HEK293 (cell line): ENCODE data around the gene ANKRD11.
A peak's percentile ranks its signal among the peaks of the same experiment; 100 is the strongest.
"Not testable (repeated sequence)": the region's sequence is repeated elsewhere in the genome, so short reads cannot be mapped to it uniquely, and the experiment has no call there.

Experiments
- CTCF ChIA-PET: fragments of 350-600 bp; formaldehyde crosslinking; extraction: SDS; loops from one replicate; lab custom pipeline; 2021; ENCODE audit warnings: antibody characterized with exemption; lab: Yijun Ruan, JAX
- POLR2A ChIA-PET: fragments of 300-600 bp; formaldehyde crosslinking; extraction: SDS; loops from one replicate; lab custom pipeline; 2020; ENCODE audit warnings: antibody characterized with exemption, inconsistent platforms; lab: Yijun Ruan, JAX
- H3K27ac ChIP-seq: fragments of 200-500 bp; sonication (Bioruptor generic); 2 replicates; pipeline ENCODE4 v1.5.1; 2014; ENCODE audit warnings: low read depth, low read length, control low read depth, inconsistent platforms; ENCODE audit errors: extremely low read depth
- H3K36me3 ChIP-seq, 2 experiments: fragments of 200-500 bp in 1 of 2; sonication (Bioruptor generic) in 1 of 2; 1 replicate in 1 of 2; 2 replicates in 1 of 2; pipeline ENCODE4 v1.5.1; 2014 to 2017; ENCODE audit warnings: inconsistent platforms in 2 of 2, low read length in 2 of 2; ENCODE audit not compliant: control insufficient read depth in 2 of 2, insufficient read depth in 1 of 2
- H3K4me1 ChIP-seq: fragments of 200-500 bp; sonication (Bioruptor generic); 2 replicates; pipeline ENCODE4 v1.5.1; 2014; ENCODE audit warnings: mild to moderate bottlenecking, low read length, inconsistent platforms; ENCODE audit not compliant: control insufficient read depth, insufficient read depth
- H3K4me3 ChIP-seq: 2 replicates; pipeline ENCODE4 v1.5.1; 2011; ENCODE audit warnings: low read depth, mild to moderate bottlenecking, control low read depth, low read length, moderate library complexity
- H3K9me3 ChIP-seq: fragments of 200-500 bp; sonication (Bioruptor generic); 2 replicates; pipeline ENCODE4 v1.5.1; 2014; ENCODE audit warnings: low read depth, low read length, inconsistent platforms; ENCODE audit not compliant: control insufficient read depth, insufficient read depth
- GLIS1 ChIP-seq: fragments of 450-650 bp; formaldehyde crosslinking; IDR thresholded peaks from 2 replicates; pipeline ENCODE4 v1.5.1; 2016; ENCODE audit warnings: missing biosample characterization, missing genetic modification characterization
- KLF10 ChIP-seq: fragments of 450-650 bp; IDR thresholded peaks from 2 replicates; pipeline ENCODE4 v1.5.1; 2018; ENCODE audit warnings: missing biosample characterization, mild to moderate bottlenecking, missing genetic modification characterization
- PRDM1 ChIP-seq: fragments of 450-650 bp; formaldehyde crosslinking; IDR thresholded peaks from 2 replicates; pipeline ENCODE4; 2016; ENCODE audit warnings: missing biosample characterization, missing genetic modification characterization
- ZNF138 ChIP-seq: fragments of 450-650 bp; formaldehyde crosslinking; IDR thresholded peaks from 2 replicates; pipeline ENCODE4 v1.5.1; 2016; ENCODE audit warnings: missing biosample characterization, missing genetic modification characterization, borderline replicate concordance
- ZNF157 ChIP-seq: fragments of 450-650 bp; formaldehyde crosslinking; IDR thresholded peaks from 2 replicates; pipeline ENCODE4 v1.5.1; 2016; ENCODE audit warnings: missing biosample characterization, missing genetic modification characterization
- ZNF549 ChIP-seq: fragments of 450-650 bp; IDR thresholded peaks from 2 replicates; pipeline ENCODE4 v1.5.1; 2018; ENCODE audit warnings: missing biosample characterization, missing genetic modification characterization, mild to moderate bottlenecking, inconsistent platforms, moderate library complexity
- ZNF658 ChIP-seq: fragments of 450-650 bp; formaldehyde crosslinking; IDR thresholded peaks from 2 replicates; pipeline ENCODE4; 2016; ENCODE audit warnings: missing biosample characterization, missing genetic modification characterization
- ZXDB ChIP-seq: fragments of 450-650 bp; formaldehyde crosslinking; IDR thresholded peaks from 2 replicates; pipeline ENCODE4 v1.5.1; 2016; ENCODE audit warnings: missing biosample characterization, missing genetic modification characterization
- TF ChIP-seq, protein P1 (sequence below): fragments of 450-650 bp; formaldehyde crosslinking; IDR thresholded peaks from 2 replicates; pipeline ENCODE4 v1.5.1; 2016; ENCODE audit warnings: missing biosample characterization, missing genetic modification characterization
- TF ChIP-seq, protein P2 (sequence below): fragments of 450-650 bp; formaldehyde crosslinking; IDR thresholded peaks from 2 replicates; pipeline ENCODE4 v1.5.1; 2017; ENCODE audit warnings: missing biosample characterization, missing genetic modification characterization
- TF ChIP-seq, protein P3 (sequence below): fragments of 450-650 bp; formaldehyde crosslinking; IDR thresholded peaks from 2 replicates; pipeline ENCODE4 v1.5.1; 2016; ENCODE audit warnings: missing biosample characterization, missing genetic modification characterization

Gene ANKRD11

GRCh38 chr16:89363621-89364393 is 126.6 kb downstream of the ANKRD11 start (continued):
- TF ChIP-seq, protein P1, sequence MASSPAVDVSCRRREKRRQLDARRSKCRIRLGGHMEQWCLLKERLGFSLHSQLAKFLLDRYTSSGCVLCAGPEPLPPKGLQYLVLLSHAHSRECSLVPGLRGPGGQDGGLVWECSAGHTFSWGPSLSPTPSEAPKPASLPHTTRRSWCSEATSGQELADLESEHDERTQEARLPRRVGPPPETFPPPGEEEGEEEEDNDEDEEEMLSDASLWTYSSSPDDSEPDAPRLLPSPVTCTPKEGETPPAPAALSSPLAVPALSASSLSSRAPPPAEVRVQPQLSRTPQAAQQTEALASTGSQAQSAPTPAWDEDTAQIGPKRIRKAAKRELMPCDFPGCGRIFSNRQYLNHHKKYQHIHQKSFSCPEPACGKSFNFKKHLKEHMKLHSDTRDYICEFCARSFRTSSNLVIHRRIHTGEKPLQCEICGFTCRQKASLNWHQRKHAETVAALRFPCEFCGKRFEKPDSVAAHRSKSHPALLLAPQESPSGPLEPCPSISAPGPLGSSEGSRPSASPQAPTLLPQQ = peak; percentile 67
- TF ChIP-seq ZNF658 (tag by site-specific recombination) = no peak

- H3K27ac ChIP-seq, H3K36me3 ChIP-seq, CTCF ChIA-PET, POLR2A ChIA-PET, H3K9me3 ChIP-seq, H3K4me3 ChIP-seq: not testable (repeated sequence)
- H3K4me1 ChIP-seq = peaks cover 45% of the 10 kb centered on the region
These were observed 127.7 kb downstream of the ANKRD11 start for GRCh38 chr16:89362540-89363223.

DNA sequence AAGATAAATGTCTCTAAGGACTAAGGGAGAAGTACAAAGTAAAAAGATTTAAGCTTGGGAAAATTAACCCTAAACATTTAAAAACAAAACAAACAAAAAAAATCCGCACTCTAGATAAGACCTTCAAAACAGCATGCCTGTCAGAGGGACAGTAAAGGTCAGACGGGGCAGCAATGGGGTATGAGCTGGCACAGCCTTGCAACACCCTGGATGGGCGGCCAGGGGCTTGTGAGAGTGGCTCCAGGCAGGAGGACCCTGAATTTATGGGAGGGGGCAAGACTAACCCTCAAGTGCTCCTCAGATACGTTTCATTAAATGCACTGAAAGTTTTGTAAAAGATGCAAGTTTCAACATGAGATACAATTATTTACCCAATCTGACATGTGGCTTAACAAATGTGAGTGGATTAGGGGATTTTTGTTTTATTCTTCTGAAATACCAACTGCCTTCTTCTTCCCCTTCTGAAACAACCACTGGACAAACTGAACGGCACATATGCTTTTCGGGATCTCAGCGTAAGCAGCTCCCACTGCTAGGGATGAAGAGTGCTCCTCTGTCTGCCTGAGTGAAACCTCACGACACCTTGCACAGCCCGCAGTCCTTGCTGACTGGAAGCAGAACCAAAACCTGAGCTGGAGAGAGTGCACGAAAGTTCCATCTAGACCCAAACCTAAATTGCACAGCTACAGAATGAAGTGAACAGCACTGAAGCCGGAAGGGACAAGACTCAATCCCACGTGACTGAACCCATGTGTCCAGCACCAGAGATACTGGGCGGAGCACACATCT is 128.4 kb downstream of the ANKRD11 start:
- ChIA-PET POLR2A (no interaction called here), CTCF (no interaction called here)
- Histone ChIP-seq H3K27ac (no peak overlapping the region), H3K4me1 (peaks cover 51% of the 10 kb centered on the region), H3K4me3 (no peak overlapping the region), H3K36me3 (peaks cover 0 to 4% of the 10 kb centered on the region in 2 experiments; a peak in 1 of 3 replicates), H3K9me3 (no peaks in the 10 kb centered on the region)
- no peak for TF ChIP-seq ZNF138 (tag by site-specific recombination)
- TF ChIP-seq ZNF157 = no peak
- TF ChIP-seq PRDM1 = peak; percentile 40; the same call in 1 of the 2 replicates
- TF ChIP-seq KLF10 (tag by site-specific recombination) = no peak
- TF ChIP-seq ZNF549 (tag by site-specific recombination) = no peak

GRCh38 chr16:89360760-89361435 is 129.5 kb downstream of the ANKRD11 start:
- Histone ChIP-seq H3K36me3 (peaks cover 0 to 5% of the 10 kb centered on the region in 2 experiments; a peak in 1 of 3 replicates), H3K4me1 (peaks cover 53% of the 10 kb centered on the region), H3K27ac (no peak overlapping the region), H3K9me3 (no peaks in the 10 kb centered on the region), H3K4me3 (no peak overlapping the region)
- ChIA-PET POLR2A (no interaction called here), CTCF (no interaction called here)
- TF ChIP-seq, protein P2, sequence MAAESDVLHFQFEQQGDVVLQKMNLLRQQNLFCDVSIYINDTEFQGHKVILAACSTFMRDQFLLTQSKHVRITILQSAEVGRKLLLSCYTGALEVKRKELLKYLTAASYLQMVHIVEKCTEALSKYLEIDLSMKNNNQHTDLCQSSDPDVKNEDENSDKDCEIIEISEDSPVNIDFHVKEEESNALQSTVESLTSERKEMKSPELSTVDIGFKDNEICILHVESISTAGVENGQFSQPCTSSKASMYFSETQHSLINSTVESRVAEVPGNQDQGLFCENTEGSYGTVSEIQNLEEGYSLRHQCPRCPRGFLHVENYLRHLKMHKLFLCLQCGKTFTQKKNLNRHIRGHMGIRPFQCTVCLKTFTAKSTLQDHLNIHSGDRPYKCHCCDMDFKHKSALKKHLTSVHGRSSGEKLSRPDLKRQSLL (tag by site-specific recombination) = no peak
- peak; percentile 61 for TF ChIP-seq GLIS1
- peak; percentile 29; the same call in 1 of the 2 replicates for TF ChIP-seq ZXDB (tag by site-specific recombination)
- TF ChIP-seq, protein P3, sequence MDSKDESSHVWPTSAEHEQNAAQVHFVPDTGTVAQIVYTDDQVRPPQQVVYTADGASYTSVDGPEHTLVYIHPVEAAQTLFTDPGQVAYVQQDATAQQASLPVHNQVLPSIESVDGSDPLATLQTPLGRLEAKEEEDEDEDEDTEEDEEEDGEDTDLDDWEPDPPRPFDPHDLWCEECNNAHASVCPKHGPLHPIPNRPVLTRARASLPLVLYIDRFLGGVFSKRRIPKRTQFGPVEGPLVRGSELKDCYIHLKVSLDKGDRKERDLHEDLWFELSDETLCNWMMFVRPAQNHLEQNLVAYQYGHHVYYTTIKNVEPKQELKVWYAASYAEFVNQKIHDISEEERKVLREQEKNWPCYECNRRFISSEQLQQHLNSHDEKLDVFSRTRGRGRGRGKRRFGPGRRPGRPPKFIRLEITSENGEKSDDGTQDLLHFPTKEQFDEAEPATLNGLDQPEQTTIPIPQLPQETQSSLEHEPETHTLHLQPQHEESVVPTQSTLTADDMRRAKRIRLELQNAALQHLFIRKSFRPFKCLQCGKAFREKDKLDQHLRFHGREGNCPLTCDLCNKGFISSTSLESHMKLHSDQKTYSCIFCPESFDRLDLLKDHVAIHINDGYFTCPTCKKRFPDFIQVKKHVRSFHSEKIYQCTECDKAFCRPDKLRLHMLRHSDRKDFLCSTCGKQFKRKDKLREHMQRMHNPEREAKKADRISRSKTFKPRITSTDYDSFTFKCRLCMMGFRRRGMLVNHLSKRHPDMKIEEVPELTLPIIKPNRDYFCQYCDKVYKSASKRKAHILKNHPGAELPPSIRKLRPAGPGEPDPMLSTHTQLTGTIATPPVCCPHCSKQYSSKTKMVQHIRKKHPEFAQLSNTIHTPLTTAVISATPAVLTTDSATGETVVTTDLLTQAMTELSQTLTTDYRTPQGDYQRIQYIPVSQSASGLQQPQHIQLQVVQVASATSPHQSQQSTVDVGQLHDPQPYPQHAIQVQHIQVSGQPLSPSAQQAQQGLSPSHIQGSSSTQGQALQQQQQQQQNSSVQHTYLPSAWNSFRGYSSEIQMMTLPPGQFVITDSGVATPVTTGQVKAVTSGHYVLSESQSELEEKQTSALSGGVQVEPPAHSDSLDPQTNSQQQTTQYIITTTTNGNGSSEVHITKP (tag by site-specific recombination) = peak; percentile 70
